Endodermal cell (in vitro differentiated cells): ENCODE results near the gene NPEPL1. TPM values are rescaled to one million over a fixed set of nuclear protein-coding genes. Genes with fewer than 3 reads are reported as not detected.

Experiments
- DNase-seq: peaks from one replicate; pipeline ENCODE4 v3.0.0-alpha.2; 2017
- H3K27ac ChIP-seq: 2 replicates; pipeline ENCODE4 v1.5.1; 2013; ENCODE audit warnings: mild to moderate bottlenecking, low read depth, low read length, moderate library complexity
- H3K27me3 ChIP-seq: 2 replicates; pipeline ENCODE4 v1.6.1; 2013; ENCODE audit warnings: mild to moderate bottlenecking, low read length, moderate library complexity; ENCODE audit not compliant: insufficient read depth, control insufficient read depth, poor library complexity, severe bottlenecking
- H3K36me3 ChIP-seq: 2 replicates; pipeline ENCODE4 v1.7.0; 2013; ENCODE audit warnings: mild to moderate bottlenecking, low read length, moderate library complexity; ENCODE audit not compliant: control insufficient read depth, insufficient read depth
- H3K4me1 ChIP-seq: one replicate; pipeline ENCODE4 v1.7.0; 2013; ENCODE audit warnings: low read length; ENCODE audit not compliant: control insufficient read depth, insufficient read depth
- H3K4me3 ChIP-seq: 2 replicates; pipeline ENCODE4 v1.5.1; 2013; ENCODE audit warnings: mild to moderate bottlenecking, low read length, moderate library complexity
- H3K9ac ChIP-seq: 2 replicates; pipeline ENCODE4 v1.6.1; 2013; ENCODE audit warnings: mild to moderate bottlenecking, low read length, moderate library complexity; ENCODE audit not compliant: poor library complexity, severe bottlenecking; ENCODE audit errors: extremely low read depth
- H3K9me3 ChIP-seq: 2 replicates; pipeline ENCODE4 v1.6.1; 2013; ENCODE audit warnings: mild to moderate bottlenecking, low read length, moderate library complexity; ENCODE audit not compliant: control insufficient read depth
- H3K27ac Mint-ChIP-seq: 2 replicates; pipeline ENCODE4 v1.8.0; 2020; ENCODE audit warnings: mixed read lengths
- H3K27me3 Mint-ChIP-seq: 2 replicates; pipeline ENCODE4 v1.8.0; 2021; ENCODE audit warnings: mild to moderate bottlenecking, mixed read lengths; ENCODE audit not compliant: insufficient read depth
- H3K36me3 Mint-ChIP-seq: 2 replicates; pipeline ENCODE4 v1.8.0; 2020; ENCODE audit warnings: low read depth, mixed read lengths
- H3K4me1 Mint-ChIP-seq: 2 replicates; pipeline ENCODE4 v1.8.0; 2020; ENCODE audit warnings: mixed read lengths
- H3K4me3 Mint-ChIP-seq: 2 replicates; pipeline ENCODE4 v1.8.0; 2020; ENCODE audit warnings: mild to moderate bottlenecking, moderate library complexity, mixed read lengths
- H3K9me3 Mint-ChIP-seq: 2 replicates; pipeline ENCODE4 v1.8.0; 2020; ENCODE audit warnings: mild to moderate bottlenecking, mixed read lengths
- WGBS, 2 experiments: methylation state at CpG; one replicate each; pipeline versions ENCODE4 v1.1.5 to v1.1.7; 2013; ENCODE audit warnings: missing lambda C conversion rate in 2 of 2, mixed read lengths in 1 of 2; ENCODE audit not compliant: insufficient coverage in 1 of 2, insufficient read length in 1 of 2; 5-methylcytosine and 5-hydroxymethylcytosine counted together
- total RNA-seq, 2 donors: library from RNA; stranded (reverse); fragmentation: NEBNext Ultra II Directional in 1 of 2; extraction: Animal tissue kit (Norgen Biotek cat#: 25700) in 1 of 2; gene quantifications; 2 replicates in 1 of 2; 3 replicates in 1 of 2; pipeline ENCODE4 v1.2.1, GENCODE V29; 2021
- TF ChIP-seq, protein P1 (sequence below): fragments of 200-600 bp; sonication (generic); conservative IDR thresholded peaks from 2 replicates; pipeline ENCODE4 v1.5.0; 2021; ENCODE audit warnings: antibody characterized with exemption, mild to moderate bottlenecking

NPEPL1 gene
- total RNA-seq, 2 donors from 2014 or later = 52.9 to 72.8 TPM

- Histone ChIP-seq H3K27ac (peak overlapping the region; percentile 83), H3K36me3 (no peaks in the 10 kb centered on the region), H3K4me3 (peak overlapping the region; percentile 97), H3K9ac (peak overlapping the region; percentile 82), H3K9me3 (no peaks in the 10 kb centered on the region), H3K4me1 (peaks cover 10% of the 10 kb centered on the region), H3K27me3 (no peaks in the 10 kb centered on the region)
- DNase-seq = peak; percentile 95
- peak overlapping the region; percentile 98 for H3K4me3 Mint-ChIP-seq
- H3K27me3 Mint-ChIP-seq = peaks cover 8% of the 10 kb centered on the region
- 4% methylated on average over 5 to 27 of the region's 30 CpGs for WGBS, 2 experiments
- TF ChIP-seq, protein P1, sequence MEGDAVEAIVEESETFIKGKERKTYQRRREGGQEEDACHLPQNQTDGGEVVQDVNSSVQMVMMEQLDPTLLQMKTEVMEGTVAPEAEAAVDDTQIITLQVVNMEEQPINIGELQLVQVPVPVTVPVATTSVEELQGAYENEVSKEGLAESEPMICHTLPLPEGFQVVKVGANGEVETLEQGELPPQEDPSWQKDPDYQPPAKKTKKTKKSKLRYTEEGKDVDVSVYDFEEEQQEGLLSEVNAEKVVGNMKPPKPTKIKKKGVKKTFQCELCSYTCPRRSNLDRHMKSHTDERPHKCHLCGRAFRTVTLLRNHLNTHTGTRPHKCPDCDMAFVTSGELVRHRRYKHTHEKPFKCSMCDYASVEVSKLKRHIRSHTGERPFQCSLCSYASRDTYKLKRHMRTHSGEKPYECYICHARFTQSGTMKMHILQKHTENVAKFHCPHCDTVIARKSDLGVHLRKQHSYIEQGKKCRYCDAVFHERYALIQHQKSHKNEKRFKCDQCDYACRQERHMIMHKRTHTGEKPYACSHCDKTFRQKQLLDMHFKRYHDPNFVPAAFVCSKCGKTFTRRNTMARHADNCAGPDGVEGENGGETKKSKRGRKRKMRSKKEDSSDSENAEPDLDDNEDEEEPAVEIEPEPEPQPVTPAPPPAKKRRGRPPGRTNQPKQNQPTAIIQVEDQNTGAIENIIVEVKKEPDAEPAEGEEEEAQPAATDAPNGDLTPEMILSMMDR = peak; percentile 33
- no peaks in the 10 kb centered on the region for H3K9me3 Mint-ChIP-seq
- peaks cover 43% of the 10 kb centered on the region for H3K4me1 Mint-ChIP-seq
- peak overlapping the region; percentile 99 for H3K27ac Mint-ChIP-seq
- H3K36me3 Mint-ChIP-seq = no peaks in the 10 kb centered on the region
Observed at GRCh38 chr20:58651946-58652605, 40.5 kb upstream of the NPEPL1 start.

- no peaks in the 10 kb centered on the region for H3K36me3 ChIP-seq
- DNase-seq = no peak
- peaks cover 45% of the 10 kb centered on the region for H3K4me1 Mint-ChIP-seq
- 5 to 15% methylated on average over 3 to 10 of the region's 12 CpGs for WGBS, 2 experiments
- peaks cover 1% of the 10 kb centered on the region for H3K27me3 Mint-ChIP-seq
- H3K27ac ChIP-seq = peak overlapping the region; percentile 83
- peak overlapping the region; percentile 99 for H3K27ac Mint-ChIP-seq
- peak overlapping the region; percentile 98 for H3K4me3 Mint-ChIP-seq
- TF ChIP-seq, protein P1 = no peak
- no peaks in the 10 kb centered on the region for H3K9me3 Mint-ChIP-seq
- peaks cover 10% of the 10 kb centered on the region for H3K4me1 ChIP-seq
- H3K4me3 ChIP-seq = peak overlapping the region; percentile 97
- no peaks in the 10 kb centered on the region for H3K36me3 Mint-ChIP-seq
- H3K27me3 ChIP-seq = no peaks in the 10 kb centered on the region
- no peaks in the 10 kb centered on the region for H3K9me3 ChIP-seq
- H3K9ac ChIP-seq = peak overlapping the region; percentile 82
Observed at GRCh38 chr20:58652606-58653294, 39.9 kb upstream of the NPEPL1 start.

- TF ChIP-seq, protein P1 = no peak
- Histone ChIP-seq H3K27me3 (no peaks in the 10 kb centered on the region), H3K9ac (no peak overlapping the region), H3K36me3 (no peaks in the 10 kb centered on the region), H3K4me1 (peaks cover 10% of the 10 kb centered on the region), H3K4me3 (peak overlapping the region; percentile 97), H3K9me3 (no peaks in the 10 kb centered on the region), H3K27ac (no peak overlapping the region)
- Mint-ChIP-seq H3K27ac (no peak overlapping the region), H3K36me3 (no peaks in the 10 kb centered on the region), H3K9me3 (no peaks in the 10 kb centered on the region), H3K27me3 (no peaks in the 10 kb centered on the region), H3K4me1 (peaks cover 44% of the 10 kb centered on the region), H3K4me3 (peak overlapping the region; percentile 98)
- no peak for DNase-seq
- 88 to 100% methylated on average over 1 to 3 of the region's 4 CpGs for WGBS, 2 experiments
Observed at GRCh38 chr20:58654337-58654736, 38.3 kb upstream of the NPEPL1 start.
